GM19240 (cell line): ENCODE measurements around the gene ESPNL.
"Not testable (repeated sequence)": the region's sequence is repeated elsewhere in the genome, so short reads cannot be mapped to it uniquely, and the experiment has no call there.

Experiments
- DNase-seq: peaks from one replicate; pipeline ENCODE4 v3.0.0; 2011; ENCODE audit warnings: low spot score; ENCODE audit not compliant: insufficient read length

Gene ESPNL

GRCh38 chr2:238114331-238114841 lies 14.2 kb downstream of the ESPNL start:
- DNase-seq, result no peak

GRCh38 chr2:238114851-238115660 lies 14.9 kb downstream of the ESPNL start:
- no peak for DNase-seq

DNA sequence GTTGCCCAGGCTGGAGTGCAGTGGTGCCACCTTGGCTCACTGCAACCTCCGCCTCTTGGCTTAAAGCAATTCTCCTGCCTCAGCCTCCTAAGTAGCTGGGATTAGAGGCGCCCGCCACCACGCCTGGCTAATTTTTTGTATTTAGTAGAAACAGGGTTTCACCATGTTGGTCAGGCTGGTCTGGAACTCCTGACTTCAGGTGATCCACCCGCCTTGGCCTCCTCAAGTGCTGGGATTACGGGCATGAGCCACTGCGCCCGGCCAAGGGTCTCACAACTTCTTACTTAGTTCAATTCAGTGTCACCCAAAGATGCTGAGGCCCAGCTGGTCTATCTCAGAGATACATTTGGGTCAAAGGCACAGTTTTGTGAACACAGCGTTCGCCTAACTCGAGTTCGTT lies 15.6 kb downstream of the ESPNL start:
- not testable (repeated sequence) for DNase-seq

- no peak for DNase-seq
Observed at GRCh38 chr2:238116298-238117198, 16.4 kb downstream of the ESPNL start.

- no peak for DNase-seq
Observed at GRCh38 chr2:238117199-238118154, 17.3 kb downstream of the ESPNL start.

DNA sequence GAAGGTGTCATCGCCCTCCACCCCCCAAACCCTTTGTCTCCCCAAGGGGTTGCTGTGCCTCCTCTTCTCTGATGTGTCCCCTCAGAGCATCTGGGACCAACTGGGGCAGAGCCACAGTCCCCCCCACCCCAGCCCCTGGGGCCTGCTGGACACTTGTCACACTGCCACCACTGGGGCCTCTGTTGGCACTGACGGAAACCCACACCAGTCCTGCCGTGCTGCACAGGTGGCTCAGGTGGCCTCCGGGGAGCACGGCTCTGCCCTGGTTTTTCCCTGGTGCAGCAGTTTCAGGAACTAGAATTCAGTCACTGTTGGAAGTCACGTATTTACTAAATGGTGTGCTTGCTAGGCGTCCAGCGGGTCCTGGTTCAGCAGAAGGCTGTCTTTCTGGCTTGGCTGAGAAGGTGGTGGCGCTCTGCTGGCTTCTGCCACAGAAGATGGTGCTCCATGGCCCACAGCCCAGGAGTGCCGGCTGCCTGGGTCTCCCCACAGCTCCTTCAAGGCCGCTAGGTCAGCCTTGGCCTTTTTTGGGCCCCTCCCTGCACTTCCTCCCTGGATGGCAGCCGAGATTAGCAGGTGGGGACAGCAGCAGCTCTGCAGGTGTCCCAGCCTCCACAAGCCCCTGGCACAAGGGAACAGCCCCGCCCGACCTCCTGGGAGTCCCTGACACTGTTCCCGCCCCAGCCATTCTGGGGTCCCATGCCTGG lies 19.8 kb downstream of the ESPNL start:
- no peak for DNase-seq

GRCh38 chr2:238120463-238121298 lies 20.5 kb downstream of the ESPNL start:
- no peak for DNase-seq

- DNase-seq, result no peak
Observed at GRCh38 chr2:238121511-238122286, 21.6 kb downstream of the ESPNL start.

DNA sequence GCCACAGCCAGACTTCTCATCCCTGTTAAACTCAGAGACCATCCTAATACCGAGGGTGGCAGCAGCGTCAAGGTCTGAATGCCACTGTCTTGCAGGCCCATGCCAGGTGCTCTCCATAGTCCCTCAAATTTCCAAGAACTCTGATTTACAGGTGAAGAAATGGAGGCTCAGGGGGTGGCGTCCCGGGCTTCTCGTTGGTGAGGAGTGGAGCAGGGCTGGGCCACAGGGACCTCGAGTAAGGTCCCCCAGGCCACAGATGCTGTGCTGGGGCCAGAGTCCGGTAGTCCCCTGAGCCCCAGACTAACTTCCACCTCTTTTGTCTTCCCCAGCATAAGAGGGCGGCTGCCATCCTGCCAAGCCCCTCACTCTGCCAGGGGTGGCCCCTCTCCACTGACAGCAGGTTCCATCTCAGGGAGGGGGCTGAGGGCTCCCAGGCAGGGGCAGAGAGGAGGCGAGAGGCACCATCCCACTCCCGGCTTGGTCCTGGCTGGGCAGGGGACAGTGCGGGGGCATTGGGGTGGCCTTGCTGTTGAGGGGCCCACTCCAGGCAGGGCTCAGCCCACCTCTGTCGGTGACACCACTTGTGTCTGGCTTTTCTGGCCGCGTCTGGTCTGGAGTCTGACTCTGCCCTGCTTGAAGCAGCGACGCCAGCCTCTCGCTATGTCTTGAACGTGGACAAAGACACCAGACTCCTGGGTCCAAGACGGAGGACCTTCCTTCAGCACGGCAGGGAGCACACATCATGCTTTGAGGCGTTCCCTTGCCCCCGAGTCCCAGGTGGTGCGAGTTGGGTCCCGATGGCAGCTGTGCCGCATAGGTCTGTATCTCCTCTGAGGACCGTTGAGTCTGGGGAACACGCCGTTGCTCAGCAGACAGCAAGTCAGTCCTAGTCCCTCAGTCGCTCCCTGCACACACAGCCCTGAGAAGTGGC lies 22.4 kb downstream of the ESPNL start:
- DNase-seq, result no peak

GRCh38 chr2:238123218-238123971 lies 23.3 kb downstream of the ESPNL start:
- no peak for DNase-seq

GRCh38 chr2:238123991-238124470 lies 23.9 kb downstream of the ESPNL start:
- no peak for DNase-seq

DNA sequence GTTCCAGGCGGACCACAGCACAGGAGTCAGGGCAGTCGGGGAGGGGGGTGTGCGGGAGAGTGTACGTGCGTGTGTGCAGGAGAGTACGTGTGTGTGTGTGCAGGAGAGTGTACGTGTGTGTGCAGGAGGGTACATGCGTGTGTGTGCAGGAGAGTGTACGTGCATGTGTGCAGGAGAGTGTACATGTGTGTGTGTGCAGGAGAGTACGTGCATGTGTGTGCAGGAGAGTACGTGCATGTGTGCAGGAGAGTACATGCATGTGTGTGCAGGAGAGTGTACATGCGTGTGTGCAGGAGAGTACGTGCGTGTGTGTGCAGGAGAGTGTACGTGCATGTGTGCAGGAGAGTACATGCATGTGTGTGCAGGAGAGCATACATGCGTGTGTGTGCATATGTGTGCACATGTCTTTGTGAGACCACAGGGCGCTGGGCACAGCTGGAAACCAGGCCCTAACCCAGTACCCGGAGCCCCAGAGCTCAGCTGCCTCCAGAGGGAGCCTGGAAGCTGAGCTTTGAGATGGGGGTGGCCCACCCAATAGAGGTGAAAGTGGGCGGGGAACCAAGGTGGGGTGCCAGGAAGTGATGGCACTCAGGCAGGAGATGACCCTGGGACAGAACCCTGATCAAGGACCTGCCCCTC lies 24.5 kb downstream of the ESPNL start:
- no peak for DNase-seq

- DNase-seq, result no peak
Observed at GRCh38 chr2:238125127-238125885, 25.2 kb downstream of the ESPNL start.

DNA sequence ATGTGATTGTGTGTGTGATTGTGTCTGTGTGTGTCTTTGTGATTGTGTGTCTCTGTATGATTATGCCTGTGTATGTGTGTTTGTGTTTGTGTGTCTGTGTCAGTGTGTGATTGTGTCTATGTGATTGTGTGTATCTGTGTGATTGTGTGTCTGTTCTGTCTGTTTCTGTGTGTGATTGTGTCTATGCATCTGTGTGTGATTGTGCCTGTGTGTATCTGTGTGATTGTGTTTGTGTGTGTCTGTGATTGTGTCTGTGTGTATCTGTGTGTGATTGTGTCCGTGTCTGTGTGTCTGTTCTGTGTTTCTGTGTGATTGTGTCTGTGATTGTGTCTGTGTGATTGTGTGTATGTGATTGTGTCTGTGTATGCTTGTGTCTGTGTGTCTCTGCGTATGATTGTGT lies 26.2 kb downstream of the ESPNL start:
- DNase-seq, result no peak

DNA sequence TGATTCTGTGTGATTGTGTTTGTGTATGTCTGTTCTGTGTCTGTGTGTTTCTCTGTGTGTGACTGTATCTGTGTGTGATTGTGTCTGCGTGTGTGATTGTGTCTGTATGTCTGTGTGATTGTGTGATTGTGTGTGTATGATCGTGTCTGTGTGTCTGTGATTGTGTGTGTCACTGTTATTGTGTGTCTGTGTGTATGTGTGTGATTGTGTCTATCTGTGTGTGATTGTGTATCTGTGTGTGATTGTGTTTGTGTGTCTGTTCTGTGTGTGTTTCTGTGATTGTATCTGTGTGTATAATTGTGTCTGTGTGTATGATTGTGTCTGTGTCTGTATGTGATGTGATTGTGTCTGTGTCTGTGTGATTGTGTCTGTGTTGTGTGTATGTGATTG lies 26.6 kb downstream of the ESPNL start:
- no peak for DNase-seq
